ENCODE measurements around the gene KDF1.

Gene KDF1

DNA sequence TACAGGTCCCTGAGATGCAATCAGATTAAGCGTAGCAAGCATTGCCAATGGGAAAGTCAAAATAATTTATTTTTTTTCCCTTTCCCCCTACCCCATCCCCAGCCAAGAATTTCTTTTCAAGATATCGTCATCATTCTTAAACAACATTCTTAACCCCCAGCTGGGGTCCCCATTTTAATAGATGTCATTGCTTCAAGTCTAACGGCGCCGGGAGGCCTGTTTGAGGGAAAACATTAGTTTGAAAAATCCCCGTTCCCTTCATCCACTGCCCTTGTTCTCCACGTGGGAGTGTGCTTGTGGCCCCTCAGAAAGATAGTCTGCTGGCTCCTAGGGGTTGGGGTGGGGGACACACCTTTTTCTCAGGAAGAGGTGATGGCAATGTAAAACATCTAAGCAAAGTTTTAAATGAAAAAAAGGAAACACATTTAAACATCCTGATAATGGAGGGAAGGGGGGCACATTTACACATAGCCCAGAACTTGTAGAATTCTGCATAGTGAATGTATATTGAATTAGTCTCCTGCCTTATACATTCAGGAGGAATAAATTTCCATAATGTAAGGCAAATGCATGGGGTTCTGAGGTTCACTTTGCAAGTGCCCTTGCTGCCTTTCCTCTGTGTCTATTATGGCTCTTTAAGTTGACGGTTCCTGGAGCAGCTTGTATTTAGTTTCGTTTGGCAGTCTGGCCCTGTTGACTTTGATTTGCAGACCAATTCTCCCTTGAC is 40.0 kb upstream of the KDF1 start:
- ChIA-PET CTCF (interaction anchor here (1.5 kb wide), 1 partner anchor 44 kb away, joined by 3 read pairs; no protein-coding TSS in a partner anchor), POLR2A (no interaction called here)
- no peak for TF ChIP-seq BHLHE40 (IDR thresholded peaks at IDR 0.05; ENCODE audit: borderline replicate concordance)
- TF ChIP-seq, protein P1, sequence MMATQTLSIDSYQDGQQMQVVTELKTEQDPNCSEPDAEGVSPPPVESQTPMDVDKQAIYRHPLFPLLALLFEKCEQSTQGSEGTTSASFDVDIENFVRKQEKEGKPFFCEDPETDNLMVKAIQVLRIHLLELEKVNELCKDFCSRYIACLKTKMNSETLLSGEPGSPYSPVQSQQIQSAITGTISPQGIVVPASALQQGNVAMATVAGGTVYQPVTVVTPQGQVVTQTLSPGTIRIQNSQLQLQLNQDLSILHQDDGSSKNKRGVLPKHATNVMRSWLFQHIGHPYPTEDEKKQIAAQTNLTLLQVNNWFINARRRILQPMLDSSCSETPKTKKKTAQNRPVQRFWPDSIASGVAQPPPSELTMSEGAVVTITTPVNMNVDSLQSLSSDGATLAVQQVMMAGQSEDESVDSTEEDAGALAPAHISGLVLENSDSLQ (IDR thresholded peaks at IDR 0.05) = no peak
- no peak for TF ChIP-seq LEF1 (IDR thresholded peaks at IDR 0.05; ENCODE audit: borderline replicate concordance)
- no peak for TF ChIP-seq TARDBP (IDR thresholded peaks at IDR 0.05)
- no peak for TF ChIP-seq SUZ12 (IDR thresholded peaks at IDR 0.05)
- TF ChIP-seq L3MBTL2 (conservative IDR thresholded peaks at IDR 0.05) = no peak
- TF ChIP-seq FOXM1 (IDR thresholded peaks at IDR 0.05; ENCODE audit: borderline replicate concordance) = no peak
- TF ChIP-seq ELF4 (IDR thresholded peaks at IDR 0.05) = no peak
- TF ChIP-seq ARNT (IDR thresholded peaks at IDR 0.05) = no peak
- no peak for TF ChIP-seq CTBP1 (IDR thresholded peaks at IDR 0.05; ENCODE audit: borderline replicate concordance)
- DNase-seq (ENCODE audit: extremely low spot score) = no peak

DNA sequence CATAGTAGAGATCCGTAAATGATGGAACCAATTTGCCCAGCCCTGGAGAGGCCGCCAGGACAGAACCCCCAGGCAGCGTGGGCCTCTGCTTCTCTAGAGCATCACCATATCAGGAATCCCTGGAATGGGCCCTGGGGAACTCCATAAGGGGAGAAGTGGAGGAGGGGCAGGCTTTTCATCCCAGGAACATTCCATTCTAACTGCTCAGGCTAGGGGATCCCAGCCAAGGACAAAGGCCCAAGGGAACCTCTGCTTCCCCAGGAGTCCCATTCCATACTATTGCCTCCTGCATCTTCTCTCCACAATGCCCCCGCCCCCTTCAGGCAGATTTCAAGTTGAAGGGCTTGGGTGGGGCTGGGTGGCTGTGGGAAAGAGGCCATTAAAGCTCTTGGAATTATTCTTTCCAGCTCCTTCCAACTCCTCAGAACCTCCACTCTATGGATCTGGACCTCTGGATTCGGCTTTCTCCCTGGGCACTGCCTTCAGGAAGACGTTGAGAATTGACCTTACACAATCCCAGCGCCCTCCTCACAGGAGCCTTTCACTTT is 39.2 kb upstream of the KDF1 start:
- TF ChIP-seq ARNT (IDR thresholded peaks at IDR 0.05) (no peak), SP1 (IDR thresholded peaks at IDR 0.05) (no peak), HDGF (IDR thresholded peaks at IDR 0.05; ENCODE audit: borderline replicate concordance) (no peak), ZNF384 (IDR thresholded peaks at IDR 0.05) (no peak), L3MBTL2 (conservative IDR thresholded peaks at IDR 0.05) (no peak), FOXK2 (IDR thresholded peaks at IDR 0.05) (no peak), LEF1 (IDR thresholded peaks at IDR 0.05; ENCODE audit: borderline replicate concordance) (no peak), ELF4 (IDR thresholded peaks at IDR 0.05) (no peak), FOXM1 (IDR thresholded peaks at IDR 0.05; ENCODE audit: borderline replicate concordance) (no peak), FOXA1 (IDR thresholded peaks at IDR 0.05) (no peak), NFRKB (IDR thresholded peaks at IDR 0.05) (no peak), SUZ12 (IDR thresholded peaks at IDR 0.05) (no peak), TARDBP (IDR thresholded peaks at IDR 0.05) (no peak), BHLHE40 (IDR thresholded peaks at IDR 0.05; ENCODE audit: borderline replicate concordance) (no peak), CTBP1 (IDR thresholded peaks at IDR 0.05; ENCODE audit: borderline replicate concordance) (no peak)
- TF ChIP-seq, protein P1 (IDR thresholded peaks at IDR 0.05) = no peak
- POLR2A ChIA-PET = no interaction called here
- DNase-seq (ENCODE audit: extremely low spot score) = no peak
- CTCF ChIA-PET = interaction anchor here (1.5 kb wide), 1 partner anchor 45 kb away, joined by 3 read pairs; no protein-coding TSS in a partner anchor

DNA sequence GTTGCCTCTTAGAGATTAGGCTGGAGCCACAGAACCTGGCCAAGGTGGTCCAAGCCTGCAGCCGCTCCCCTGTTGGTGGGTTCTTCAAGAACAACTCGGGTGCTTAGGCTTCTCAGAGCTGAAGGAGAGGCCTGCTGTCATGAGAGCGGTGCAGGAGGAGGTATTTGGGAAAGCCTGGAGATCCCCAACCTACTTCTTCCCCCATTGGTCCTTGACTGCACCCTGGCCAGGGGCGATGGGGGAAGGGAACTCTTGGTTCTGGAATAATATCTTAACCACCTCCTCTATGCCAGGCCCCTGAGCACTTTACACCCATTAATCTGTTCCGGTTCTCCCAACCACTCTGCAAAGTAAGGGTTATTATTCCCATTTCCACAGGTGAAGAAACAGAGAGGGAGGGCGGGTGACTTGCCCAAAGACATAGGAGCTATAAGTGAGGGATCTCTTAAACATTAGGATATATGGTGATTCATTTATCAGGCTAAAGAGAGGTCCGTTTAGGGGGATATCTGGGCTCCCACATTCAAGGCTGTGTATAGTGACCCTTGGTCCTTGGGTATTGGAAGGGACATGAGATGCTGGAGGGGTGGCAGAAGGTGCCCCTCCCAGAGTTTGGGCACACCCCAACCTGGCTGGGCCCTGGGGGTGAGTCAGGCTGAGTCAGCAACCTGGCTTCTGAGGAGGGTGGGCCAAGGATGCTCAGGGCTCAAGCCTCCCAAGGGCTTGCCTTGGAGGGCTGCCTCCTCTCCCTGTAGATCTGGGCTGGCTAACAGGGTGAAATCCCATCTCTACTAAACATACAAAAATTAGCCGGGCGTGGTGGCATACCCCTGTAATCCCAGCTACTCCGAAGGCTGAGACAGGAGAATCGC is 38.4 kb upstream of the KDF1 start:
- POLR2A ChIA-PET = no interaction called here
- CTCF ChIA-PET = interaction anchor here (0.6 to 2.4 kb wide), 12 partner anchors 9 to 146 kb away, joined by 3 to 24 read pairs (median 4); partner anchors contain the start of gene TENT5B
- TF ChIP-seq L3MBTL2 (conservative IDR thresholded peaks at IDR 0.05) (no peak), ZNF384 (IDR thresholded peaks at IDR 0.05) (no peak), HDGF (IDR thresholded peaks at IDR 0.05; ENCODE audit: borderline replicate concordance) (no peak)
- DNase-seq (ENCODE audit: extremely low spot score) = no peak

DNA sequence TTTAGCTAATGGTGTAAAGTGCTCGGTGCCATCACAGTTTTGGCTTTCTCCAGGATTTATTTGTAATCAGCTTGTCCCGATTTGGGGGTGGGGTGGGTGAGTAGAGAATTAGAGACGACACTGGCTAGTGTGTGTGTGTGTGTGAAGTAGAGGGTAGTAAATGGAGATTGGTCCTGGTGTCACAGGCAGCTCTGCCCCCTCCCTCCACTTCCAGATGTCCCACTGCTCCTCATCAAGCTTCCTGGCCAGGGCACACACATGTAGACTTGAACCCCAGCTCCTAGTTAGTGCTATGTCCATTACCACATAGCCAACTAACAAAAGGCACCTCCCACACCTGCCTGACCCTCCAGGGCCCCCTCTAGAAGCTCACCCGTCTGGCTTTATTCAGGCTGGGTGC is 36.4 kb upstream of the KDF1 start:
- no peak for TF ChIP-seq CTBP1 (IDR thresholded peaks at IDR 0.05; ENCODE audit: borderline replicate concordance)
- TF ChIP-seq LEF1 (IDR thresholded peaks at IDR 0.05; ENCODE audit: borderline replicate concordance) = no peak
- CTCF ChIA-PET = interaction anchor here (0.6 to 2.4 kb wide), 13 partner anchors 10 to 200 kb away, joined by 3 to 24 read pairs (median 4); partner anchors contain the start of gene TENT5B
- POLR2A ChIA-PET = interaction anchor here (1.2 to 1.4 kb wide), 3 partner anchors 13 to 96 kb away, joined by 3 to 4 read pairs (median 4); partner anchors contain the start of gene GPATCH3
- no peak for DNase-seq (ENCODE audit: extremely low spot score)

DNA sequence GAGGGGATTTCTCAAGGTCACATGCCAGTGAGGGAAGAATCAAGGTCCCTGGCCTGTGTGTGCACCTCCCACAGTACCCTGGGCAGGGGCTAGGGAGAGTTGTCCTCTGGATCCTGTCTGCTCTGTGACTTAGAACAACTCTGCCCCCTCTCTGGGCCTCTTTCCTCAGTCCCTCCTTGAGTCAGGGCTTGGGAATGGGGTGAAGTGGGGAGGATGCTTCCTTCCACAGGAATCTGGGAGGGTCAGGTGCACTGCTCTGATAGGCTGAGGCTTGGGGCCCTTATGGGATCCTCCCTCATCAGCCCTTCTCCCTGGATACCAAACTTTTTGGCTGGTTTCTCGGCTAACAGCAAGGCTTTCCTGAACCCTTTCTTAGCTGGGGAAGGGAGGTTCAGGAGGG is 35.8 kb upstream of the KDF1 start:
- TF ChIP-seq CTBP1 (IDR thresholded peaks at IDR 0.05; ENCODE audit: borderline replicate concordance) (no peak), ZNF384 (IDR thresholded peaks at IDR 0.05) (no peak), NFRKB (IDR thresholded peaks at IDR 0.05) (no peak), FOXM1 (IDR thresholded peaks at IDR 0.05; ENCODE audit: borderline replicate concordance) (no peak), BHLHE40 (IDR thresholded peaks at IDR 0.05; ENCODE audit: borderline replicate concordance) (no peak), FOXA1 (IDR thresholded peaks at IDR 0.05) (no peak), ARNT (IDR thresholded peaks at IDR 0.05) (no peak), SUZ12 (IDR thresholded peaks at IDR 0.05) (no peak), TARDBP (IDR thresholded peaks at IDR 0.05) (no peak), ELF4 (IDR thresholded peaks at IDR 0.05) (no peak), SP1 (IDR thresholded peaks at IDR 0.05) (no peak), L3MBTL2 (conservative IDR thresholded peaks at IDR 0.05) (no peak), LEF1 (IDR thresholded peaks at IDR 0.05; ENCODE audit: borderline replicate concordance) (no peak), FOXK2 (IDR thresholded peaks at IDR 0.05) (no peak), HDGF (IDR thresholded peaks at IDR 0.05; ENCODE audit: borderline replicate concordance) (no peak)
- TF ChIP-seq, protein P1 (IDR thresholded peaks at IDR 0.05) = no peak
- ChIA-PET POLR2A (interaction anchor here (1.4 kb wide), 2 partner anchors 31 to 95 kb away, joined by 3 to 4 read pairs; partner anchors contain the start of gene GPATCH3), CTCF (interaction anchor here (0.6 to 2.4 kb wide), 9 partner anchors 9 to 1668 kb away, joined by 3 to 24 read pairs (median 4); no protein-coding TSS in a partner anchor)
- no peak for DNase-seq (ENCODE audit: extremely low spot score)

Measured in HEK293T (cell line).